COLO829 (cell line): ENCODE data around the gene MTHFR.
"Not testable (repeated sequence)": the region's sequence is repeated elsewhere in the genome, so short reads cannot be mapped to it uniquely, and the experiment has no call there.

Source experiments
- DNase-seq: peaks from one replicate; pipeline ENCODE4 v3.0.0; 2012; ENCODE audit warnings: low spot score

Gene MTHFR

DNA sequence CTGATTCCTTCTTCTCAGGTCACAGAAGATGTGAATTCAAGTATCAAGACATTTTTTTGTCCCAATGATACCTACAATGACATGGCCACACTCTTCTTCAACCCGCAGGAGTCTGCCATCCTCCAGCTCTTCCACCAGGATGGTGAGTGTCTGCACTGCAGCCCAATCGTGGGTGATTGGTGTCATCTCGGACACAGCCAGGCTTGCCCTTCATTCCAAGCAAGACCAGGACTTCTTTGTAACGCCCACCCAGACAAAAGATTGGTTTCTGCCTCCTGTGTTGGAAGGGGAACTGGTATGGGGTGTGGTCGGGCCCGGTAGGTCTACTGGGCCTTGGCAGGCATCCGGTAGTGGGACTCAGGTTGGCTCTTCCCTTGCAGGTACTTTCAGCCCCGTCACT lies 27.7 kb upstream of the MTHFR start:
- no peak for DNase-seq

DNA sequence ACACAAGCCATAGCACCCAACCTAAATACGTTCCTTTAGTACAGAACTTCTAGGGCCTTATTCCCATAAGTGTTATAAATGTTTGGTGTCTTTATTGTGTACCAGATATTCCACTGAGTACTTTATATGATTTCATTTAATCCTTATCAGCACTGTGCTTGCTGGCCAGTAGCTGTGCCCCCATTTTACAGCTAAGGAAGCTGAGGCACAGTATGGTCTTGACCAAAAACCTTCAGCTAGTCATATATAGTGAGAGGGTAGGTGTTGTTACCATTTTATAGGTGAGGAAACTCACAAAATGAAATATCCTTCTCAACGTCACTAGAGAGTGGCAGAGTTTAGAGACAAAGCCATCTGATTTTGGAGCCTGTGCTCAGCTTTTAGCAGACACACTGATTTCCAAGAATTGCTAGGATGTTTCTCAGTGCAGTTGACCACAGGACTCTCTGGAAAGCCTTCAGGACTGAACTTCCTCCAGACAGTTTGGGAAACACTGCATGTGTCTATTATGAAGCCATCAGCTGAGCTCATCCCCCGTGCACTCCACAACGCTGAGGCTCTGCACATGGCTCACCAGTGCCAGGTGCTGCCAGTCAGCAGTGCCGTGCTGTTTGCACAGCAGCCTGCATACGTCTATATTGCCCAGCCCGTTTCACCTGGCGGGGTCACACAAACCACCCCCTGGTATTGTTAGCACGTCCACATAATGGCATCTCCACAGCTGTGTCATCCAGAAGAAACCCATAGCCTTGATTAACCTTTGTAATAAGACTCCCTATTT lies 26.4 kb upstream of the MTHFR start:
- no peak for DNase-seq

DNA sequence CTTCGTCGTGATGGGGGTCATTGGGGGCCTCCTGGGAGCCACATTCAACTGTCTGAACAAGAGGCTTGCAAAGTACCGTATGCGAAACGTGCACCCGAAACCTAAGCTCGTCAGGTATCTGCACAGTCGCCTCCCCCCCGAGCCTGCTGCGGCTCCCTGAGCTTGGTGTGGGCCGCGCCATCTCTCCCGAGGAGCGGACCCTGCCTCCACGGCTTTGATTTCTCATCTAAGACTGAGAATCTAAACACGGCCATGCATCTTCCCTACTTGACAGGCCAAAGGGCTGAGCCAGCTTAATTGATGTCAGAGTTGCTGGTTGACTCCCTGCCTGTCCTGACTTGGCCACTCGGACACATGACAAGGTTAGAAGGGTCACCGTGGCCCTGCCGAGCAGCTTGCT lies 22.7 kb upstream of the MTHFR start:
- DNase-seq = no peak

DNA sequence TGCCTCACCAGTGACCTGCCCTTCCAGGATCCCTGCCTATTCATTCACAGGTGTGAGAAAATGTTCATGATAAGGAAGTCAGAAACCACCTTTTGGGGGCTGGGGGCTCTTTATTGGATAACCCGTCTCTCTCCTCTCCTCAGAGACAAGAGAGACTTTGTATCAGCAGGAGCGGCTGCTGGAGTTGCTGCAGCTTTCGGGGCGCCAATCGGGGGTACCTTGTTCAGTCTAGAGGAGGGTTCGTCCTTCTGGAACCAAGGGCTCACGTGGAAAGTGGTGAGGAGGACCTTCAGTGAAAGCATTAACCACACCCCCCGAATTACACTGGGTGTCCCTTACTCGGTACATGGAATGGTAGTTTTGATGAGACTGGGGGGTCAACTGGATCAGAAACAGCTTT lies 21.2 kb upstream of the MTHFR start:
- no peak for DNase-seq

DNA sequence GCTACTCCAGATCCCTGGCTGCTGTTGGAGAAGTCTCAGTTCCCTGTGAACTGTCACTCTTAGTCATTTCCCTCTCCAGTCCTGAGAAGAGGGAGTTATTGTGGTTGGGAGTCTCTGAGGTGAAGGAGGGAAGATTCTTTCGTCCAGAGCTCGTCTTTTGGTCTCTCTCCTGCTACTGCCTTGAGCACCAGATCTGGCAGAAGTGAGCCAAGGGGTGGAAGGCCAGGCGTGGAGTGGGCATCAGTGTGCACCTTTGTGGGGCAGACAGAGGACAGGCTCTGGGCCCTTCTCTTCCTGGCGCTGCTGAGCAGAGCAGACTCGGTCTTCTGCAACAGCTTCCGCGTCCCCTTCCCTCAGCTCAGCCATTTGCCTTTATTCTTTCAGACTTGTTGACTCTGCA lies 19.4 kb upstream of the MTHFR start:
- no peak for DNase-seq

DNA sequence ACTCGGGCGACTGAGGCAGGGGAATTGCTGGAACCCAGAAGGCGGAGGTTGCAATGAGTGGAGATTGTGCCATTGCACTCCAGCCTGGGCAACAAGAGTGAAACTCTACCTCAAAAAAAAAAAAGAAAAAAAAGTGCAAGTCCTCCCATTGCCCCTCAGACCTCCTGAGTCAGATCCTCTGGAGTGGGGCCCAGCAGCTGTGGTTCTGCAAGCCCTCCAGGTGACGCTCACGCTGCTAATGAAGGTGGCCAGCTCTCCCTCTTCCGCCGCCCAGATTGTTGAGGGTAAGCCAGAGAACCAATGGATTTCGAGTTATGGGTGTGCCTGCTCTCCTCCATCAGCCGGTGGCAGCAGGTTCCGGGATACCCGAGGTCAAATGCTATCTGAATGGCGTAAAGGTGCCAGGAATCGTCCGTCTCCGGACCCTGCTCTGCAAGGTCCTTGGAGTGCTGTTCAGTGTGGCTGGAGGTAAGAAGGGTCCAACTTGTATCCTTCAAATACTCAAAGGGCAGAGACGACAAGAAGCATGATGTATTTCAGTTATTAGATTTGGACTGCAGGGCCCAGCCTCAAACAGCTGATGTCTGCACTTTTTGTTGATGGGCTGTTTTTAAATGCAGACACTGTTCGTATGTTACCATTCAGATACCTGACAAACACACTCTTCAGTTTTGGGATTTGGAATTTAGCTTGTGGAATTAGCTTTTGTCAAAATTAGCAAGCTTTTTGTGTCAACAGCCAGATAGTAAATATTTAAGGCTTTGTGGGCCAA lies 17.8 kb upstream of the MTHFR start:
- DNase-seq = no peak

DNA sequence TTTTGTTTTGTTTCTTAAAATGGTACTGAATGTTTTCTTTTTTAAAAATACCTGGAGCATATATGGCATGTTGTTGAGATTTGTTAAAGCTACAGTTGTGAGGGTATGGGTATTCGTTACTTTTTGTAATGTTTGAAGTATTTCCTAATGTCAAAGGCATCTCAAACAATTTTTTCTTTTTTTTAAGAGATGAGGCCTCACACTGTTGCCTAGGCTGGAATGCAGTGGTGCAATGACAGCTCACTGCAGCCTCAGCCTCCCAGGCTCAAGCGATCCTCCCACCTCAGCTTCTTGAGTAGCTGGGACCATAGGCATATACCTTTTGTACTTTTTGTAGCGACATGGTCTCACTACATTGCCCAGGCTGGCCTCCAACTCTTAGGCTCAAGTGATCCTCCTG lies 16.3 kb upstream of the MTHFR start:
- DNase-seq = no peak

DNA sequence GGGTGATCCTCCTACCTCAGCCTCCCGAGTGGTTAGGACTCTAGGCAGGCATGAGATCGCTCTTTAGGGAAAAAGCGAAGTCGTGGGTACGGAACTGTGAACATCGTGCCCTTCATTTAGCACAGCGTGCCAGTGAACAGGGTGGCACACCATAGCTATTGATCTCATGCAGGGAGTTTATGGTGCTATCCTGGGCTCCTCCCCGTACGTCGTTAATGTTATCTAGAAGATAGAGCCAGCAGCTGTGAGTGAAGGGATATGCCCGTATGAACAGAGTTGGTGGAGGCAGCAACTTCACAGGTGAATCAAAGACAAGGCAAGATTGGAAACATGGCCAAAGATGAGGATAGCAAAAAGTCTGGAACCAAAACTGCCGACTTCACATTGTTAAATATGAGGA lies 11.4 kb upstream of the MTHFR start:
- no peak for DNase-seq

DNA sequence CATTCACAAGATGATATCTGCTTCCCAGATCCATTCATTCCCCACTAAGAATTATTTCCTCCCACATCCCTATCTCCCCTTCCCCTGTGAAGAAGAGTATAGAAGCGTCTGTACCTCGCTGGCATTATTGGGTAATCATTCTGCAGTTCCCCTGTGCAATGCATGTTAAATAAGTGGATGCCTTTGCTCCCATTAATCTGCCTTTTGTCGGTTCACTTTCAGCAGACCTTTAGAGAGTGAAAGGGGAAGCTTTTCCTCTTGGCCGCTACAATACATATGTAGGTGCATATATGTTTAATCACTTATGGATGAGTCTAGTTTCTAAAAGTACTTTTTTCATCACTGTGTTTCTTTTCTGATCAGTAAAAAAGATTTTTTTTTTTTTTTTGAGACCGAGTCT lies 7.3 kb upstream of the MTHFR start:
- no peak for DNase-seq

DNA sequence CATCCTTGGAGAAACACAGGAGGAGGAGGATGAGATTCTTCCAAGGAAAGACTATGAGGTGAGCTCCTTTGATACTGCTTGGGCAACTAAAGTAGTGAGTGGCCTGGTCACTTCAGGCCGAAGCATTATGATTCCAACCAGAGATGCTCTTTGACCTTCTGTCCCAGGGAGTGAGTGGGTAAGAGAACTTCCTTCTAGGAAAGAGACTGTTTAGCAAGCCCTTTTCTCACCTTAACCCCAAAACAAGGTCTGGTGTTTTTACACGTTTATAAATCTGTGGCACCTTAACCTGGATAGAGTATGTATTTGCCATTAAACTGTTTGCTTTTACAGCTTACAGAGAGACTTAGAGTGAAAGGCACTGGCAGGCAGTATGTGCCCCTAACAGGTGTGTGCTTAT lies 1.4 kb upstream of the MTHFR start:
- DNase-seq = no peak

DNA sequence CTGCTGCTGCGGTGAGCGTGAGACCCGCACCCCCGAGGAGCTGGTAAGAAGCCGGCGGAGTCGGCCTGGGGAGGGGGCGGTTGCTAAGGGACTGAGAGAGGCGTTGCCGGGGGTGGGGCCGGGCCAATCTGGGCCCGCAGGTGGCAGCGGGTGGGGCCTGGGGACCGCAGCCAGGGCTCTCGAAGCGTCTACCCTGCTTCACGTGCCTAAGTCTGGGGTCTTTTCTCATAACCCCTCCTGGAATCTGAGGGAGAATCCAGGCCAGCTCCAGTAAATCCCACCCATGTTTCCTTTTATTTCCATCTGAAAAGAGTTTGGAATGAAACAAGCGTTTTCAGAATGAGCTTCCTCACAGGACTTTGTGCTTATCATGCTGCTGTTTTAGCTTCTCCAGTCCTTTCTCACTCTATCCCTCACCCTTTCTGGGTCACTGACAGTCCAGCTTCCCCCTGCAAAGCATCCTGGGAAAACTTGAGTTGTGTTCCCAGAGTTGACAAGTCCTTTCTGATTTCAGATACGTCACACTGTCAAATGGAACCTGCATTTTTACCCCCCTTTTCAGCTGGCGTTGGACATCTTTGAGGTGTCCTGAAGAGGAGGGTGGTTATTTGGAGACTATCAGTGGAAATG lies 658 bp upstream of the MTHFR start:
- peak; percentile 50 for DNase-seq

DNA sequence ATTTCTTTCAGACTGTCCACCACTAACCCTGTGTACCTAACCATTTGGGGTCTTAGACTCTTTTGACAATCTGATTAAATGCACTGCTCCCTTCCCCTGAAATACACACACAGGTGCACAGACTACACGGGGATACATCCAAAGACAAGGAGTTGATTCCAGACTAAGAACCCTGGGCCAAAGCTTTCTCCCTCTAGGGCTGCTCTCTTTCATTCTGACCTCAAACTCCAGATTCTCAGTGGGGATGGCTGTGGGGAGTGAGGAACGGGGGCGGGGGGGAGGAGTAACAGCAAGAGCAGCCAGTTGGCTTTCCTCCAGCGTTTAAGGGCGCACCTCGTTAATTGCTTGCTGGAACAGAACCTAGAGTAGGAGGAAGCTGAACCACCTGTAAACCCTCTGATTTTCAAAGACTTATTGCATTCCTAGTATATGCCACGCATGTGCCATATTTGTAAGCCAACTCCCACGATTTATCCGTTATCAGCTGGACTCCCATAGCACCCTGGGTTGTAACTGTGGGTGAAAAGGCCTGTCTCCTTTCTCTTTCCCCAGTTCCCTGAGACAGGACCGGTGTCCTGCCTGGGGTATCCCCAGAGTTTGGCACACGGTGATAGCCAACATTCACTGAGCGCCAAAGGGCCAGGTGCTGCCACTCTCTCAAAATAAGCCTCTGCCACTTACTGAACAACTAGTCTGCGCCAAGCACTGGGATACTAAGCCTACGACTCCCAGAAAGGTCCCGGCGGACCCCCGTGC lies 920 bp downstream of the MTHFR start:
- DNase-seq = no peak

DNA sequence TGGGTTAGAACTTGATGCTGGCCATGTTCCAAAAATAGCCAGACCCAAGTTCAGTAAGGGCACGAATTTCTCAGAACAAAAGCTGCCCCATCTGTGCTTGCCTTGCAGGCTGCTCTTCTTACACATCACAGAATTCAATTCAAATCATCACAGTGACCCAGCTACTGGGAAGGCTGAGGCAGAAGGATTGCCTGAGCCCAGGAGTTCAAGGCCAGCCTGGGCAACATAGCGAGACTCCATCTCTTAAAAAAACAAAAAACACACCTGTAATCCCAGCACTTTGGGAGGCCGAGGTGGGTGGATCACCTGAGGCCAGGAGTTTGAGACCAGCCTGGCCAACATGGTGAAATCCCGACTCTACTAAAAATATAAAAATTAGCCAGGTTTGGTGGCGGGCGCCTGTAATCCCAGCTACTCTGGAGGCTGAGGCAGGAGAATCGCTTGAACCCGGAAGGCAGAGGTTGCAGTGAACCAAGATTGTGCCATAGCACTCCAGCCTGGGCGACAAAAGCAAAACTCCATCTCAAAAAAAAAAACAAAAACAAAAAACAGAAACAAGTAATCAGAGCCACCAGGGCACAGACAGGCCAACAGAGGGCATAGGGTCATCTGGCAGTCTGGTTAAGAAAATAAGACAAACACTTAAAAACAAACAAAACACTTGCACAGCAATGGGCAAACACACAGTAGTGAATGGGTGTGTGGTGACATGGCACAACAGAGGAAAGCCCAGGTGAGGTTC lies 1.7 kb downstream of the MTHFR start:
- DNase-seq = not testable (repeated sequence)

DNA sequence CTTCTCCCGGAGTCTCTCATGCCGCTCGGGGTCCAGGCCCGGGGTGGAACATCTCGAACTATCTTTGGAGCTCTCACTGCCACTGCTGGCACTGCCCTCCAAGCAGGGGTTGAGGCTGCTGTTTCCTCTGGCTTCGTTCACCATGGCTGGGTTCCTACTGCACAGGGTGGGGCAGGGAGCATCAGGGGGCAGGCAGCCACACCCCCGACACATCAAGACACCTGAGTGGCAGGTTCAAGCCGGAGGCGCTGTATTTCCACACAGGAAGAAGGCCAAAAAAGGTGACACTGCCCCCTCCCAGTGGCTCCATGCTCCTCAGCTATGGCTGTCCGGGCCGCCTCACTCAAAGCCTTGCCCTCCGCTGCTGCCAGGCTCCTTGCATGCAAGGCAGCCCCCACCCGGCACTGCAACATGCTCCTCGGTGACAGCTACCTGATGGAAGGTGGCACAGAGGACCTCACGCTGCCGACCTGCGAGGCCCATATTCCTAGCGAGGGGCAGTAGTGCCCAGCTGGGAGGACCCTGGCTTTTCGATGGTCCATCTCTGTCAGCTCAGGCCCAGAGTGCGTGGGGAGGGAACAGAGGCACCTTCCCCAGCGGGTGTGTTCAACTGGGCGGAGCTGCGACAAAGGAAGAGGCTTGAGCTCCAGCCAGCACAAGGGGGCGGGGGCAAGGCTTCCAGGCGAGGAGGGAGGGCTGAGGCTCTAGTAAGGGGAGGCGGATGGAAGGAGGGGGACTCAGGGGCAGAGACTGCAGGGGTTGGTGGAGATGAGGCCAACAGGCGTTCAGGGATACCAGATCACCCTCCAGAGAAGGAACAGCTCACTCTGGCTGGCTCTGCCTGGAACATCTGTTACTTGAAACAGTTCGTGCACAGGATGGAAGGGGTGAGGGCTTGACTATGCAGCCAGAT lies 2.5 kb downstream of the MTHFR start:
- DNase-seq = peak; percentile 60

DNA sequence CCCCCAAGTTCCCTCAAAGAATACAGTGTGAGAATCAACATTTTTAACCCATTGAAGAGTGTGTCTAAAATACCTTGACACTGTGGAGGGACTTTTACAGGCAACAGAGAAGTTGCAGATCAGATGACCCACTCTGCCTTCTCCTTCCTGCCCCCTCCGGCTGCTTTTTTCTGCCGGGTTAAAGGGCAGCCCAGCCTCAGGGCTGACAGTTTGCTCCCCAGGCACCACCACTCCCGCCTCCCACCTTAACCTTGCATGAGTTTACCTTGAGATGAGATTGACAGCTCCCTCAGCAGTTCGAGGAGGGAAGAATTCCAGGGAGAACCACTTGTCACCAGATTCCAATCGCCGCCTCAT lies 3.2 kb downstream of the MTHFR start:
- DNase-seq = no peak

DNA sequence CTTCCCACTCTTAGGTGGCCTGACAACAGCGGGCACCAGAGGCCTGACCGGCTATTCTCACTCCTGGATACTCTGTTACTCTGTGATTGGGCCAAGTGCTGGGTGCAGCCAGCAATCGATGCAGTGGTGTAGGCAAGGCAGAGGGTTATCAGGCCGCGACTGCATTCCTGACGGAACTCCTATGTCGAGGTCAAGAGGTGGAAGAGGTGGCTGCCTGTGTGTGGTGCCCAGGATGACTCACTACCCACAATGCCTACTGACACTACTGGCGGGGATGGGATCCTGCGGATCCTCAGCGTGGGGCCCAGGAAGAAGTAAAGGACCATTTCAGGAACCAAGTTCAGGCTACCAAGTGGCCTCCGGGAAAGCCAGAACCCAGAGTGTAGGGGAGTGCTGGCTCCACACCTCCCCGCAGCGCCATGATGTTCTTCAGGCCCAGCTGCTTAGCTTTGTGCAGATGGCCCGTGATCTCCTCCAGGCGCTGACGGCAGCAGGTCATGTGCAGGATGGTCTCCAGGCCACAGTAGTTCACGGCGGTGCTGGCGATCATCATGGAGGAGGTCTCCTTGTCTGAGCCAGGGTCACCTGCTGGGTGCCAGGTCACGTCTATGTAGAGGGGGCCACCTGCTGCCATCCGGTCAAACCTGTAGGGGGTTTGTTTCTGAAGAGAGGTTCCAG lies 4.9 kb downstream of the MTHFR start:
- DNase-seq = no peak

DNA sequence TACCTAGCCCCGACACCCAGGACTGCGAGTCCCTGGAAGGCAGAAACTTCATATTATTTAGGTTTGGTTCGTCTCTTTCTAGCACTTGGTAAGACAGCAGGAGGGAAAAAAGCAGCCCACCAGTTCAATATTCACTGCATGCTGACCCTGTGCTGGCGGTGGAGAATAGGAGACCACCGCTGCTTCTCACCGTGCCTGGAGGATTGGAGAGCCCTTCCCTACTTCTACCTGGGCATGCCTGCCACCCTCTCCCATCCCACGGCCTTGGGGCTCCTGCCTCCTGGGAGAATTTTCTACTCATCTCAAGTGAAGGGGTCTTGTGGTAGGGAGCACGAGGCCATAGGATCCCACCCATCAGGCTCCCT lies 5.4 kb downstream of the MTHFR start:
- no peak for DNase-seq

DNA sequence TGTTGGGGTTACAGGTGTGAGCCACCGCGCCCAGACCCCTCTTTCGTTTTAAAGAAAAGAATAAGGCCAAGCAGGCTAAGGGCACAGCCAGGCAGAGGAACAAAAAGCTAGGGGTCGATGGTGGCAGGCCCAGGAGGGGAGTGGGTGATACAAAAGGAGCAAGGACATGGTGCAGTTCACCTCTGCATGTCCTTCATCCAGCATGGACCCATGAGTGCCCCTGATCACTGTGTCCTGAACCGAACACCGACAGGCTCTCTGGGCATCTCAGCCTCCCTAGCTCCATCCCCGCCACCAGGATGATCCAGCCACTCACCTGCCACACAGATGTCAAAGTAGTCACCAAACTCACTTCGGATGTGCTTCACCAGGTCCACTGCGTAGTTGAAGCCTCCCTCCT lies 5.9 kb downstream of the MTHFR start:
- no peak for DNase-seq

DNA sequence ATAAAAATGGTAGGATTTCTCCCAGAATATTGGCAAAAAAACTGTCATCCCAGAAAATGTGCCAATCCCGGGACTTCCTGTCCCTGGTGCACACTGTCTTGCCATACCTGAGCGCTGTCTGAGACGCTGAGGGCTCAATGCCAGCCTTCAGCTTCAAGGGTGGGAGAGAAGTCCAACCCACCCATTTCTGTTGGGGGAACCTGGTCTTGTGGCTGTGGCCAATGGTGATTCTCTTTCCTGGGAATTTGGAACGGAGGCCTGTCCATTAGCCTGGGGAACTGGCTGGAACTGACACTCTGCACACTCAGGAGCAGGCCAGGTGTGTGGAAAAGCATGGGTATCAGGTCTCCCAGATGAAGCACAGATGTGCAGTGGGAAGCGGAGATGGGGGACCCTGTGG lies 6.7 kb downstream of the MTHFR start:
- no peak for DNase-seq

DNA sequence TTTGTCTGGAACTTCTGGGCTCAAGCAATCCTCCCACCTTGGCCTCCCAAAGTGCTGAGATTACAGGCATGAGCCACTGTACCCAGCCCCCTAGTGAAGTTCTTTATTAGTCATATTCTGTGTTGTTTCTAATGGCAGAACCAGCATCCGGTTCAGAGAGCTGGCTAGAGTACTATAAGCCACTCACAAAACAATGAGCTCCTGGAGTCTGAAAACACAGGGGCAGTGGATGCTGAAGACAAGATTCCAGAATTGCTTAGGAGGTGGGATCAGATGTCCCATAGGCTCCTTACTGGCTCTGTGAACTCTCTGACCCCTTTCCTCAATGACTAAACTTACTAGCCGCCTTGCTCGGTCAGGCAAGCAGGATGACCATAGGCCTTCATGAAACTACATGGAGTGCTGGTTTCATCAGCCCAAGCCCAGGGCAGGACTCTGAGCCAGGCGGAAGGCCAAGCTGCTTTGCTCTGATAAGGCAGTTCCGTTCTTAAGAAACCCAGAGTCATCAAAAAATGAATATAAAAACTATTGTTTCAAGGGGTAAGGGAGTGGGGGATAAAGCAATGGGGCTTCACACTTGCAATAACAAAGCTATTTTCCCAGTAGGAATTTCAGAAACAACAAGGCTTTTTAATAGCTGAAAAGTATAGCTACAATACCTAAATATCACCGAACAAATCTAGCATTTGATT lies 8.1 kb downstream of the MTHFR start:
- no peak for DNase-seq
